MM.1S (cell line): Measurements from ENCODE around the gene APAF1.
A peak's percentile ranks its signal among the peaks of the same experiment; 100 is the strongest.

Source experiments
- DNase-seq: peaks from one replicate; pipeline ENCODE4 v3.0.0-alpha.2; 2015
- H2AFZ ChIP-seq: fragments of 300-600 bp; sonication (generic); 2 replicates; pipeline ENCODE4 v1.6.0; 2016; ENCODE audit warnings: antibody characterized with exemption, low read length
- H3F3A ChIP-seq: fragments of 300-600 bp; sonication (generic); 2 replicates; pipeline ENCODE4 v1.6.1; 2016; ENCODE audit warnings: mild to moderate bottlenecking, antibody characterized with exemption, low read length, moderate library complexity, mixed read lengths; ENCODE audit not compliant: insufficient read depth
- H3K27ac ChIP-seq: fragments of 300-600 bp; sonication (generic); 2 replicates; pipeline ENCODE4 v1.5.1; 2016; ENCODE audit warnings: mild to moderate bottlenecking, low read length
- H3K27me3 ChIP-seq: fragments of 300-600 bp; sonication (generic); replicated peaks from 2 replicates; pipeline ENCODE4 v1.6.0; 2016; ENCODE audit warnings: low read length; ENCODE audit not compliant: insufficient read depth
- H3K36me3 ChIP-seq: fragments of 300-600 bp; sonication (generic); replicated peaks from 2 replicates; pipeline ENCODE4 v1.6.1; 2016; ENCODE audit warnings: mild to moderate bottlenecking, low read length, mixed read lengths; ENCODE audit not compliant: insufficient read depth
- H3K4me1 ChIP-seq: fragments of 300-600 bp; sonication (generic); 2 replicates; pipeline ENCODE4 v1.6.1; 2016; ENCODE audit warnings: low read length, mixed read lengths
- H3K4me2 ChIP-seq: fragments of 300-600 bp; sonication (generic); 2 replicates; pipeline ENCODE4 v1.6.0; 2016; ENCODE audit warnings: low read depth, low read length
- H3K4me3 ChIP-seq: fragments of 300-600 bp; sonication (generic); 2 replicates; pipeline ENCODE4 v1.5.1; 2016; ENCODE audit warnings: low read length, mixed read lengths
- H3K79me2 ChIP-seq: fragments of 300-600 bp; sonication (generic); 2 replicates; pipeline ENCODE4 v1.6.1; 2016; ENCODE audit warnings: mixed run types, low read length, mixed read lengths
- H3K9ac ChIP-seq: fragments of 300-600 bp; sonication (generic); 2 replicates; pipeline ENCODE4 v1.6.1; 2016; ENCODE audit warnings: low read length, mixed read lengths
- H3K9me2 ChIP-seq: fragments of 300-600 bp; sonication (generic); replicated peaks from 2 replicates; pipeline ENCODE4 v1.6.1; 2016; ENCODE audit warnings: mild to moderate bottlenecking, low read length, mixed read lengths; ENCODE audit not compliant: insufficient read depth
- H3K9me3 ChIP-seq: fragments of 300-600 bp; sonication (generic); replicated peaks from 2 replicates; pipeline ENCODE4 v1.6.1; 2016; ENCODE audit warnings: mild to moderate bottlenecking, low read length, mixed read lengths; ENCODE audit not compliant: insufficient read depth
- H4K20me1 ChIP-seq: fragments of 300-600 bp; sonication (generic); 2 replicates; pipeline ENCODE4 v1.6.1; 2016; ENCODE audit warnings: mild to moderate bottlenecking, low read length, moderate library complexity, mixed read lengths; ENCODE audit not compliant: insufficient read depth
- EZH2 ChIP-seq: fragments of 300-600 bp; sonication (generic); optimal IDR thresholded peaks from 2 replicates; pipeline ENCODE3; 2017; ENCODE audit warnings: low read depth, mild to moderate bottlenecking, antibody characterized with exemption, low read length, mixed read lengths
- EZH2phosphoT487 ChIP-seq: fragments of 300-600 bp; sonication (generic); IDR thresholded peaks from 2 replicates; pipeline ENCODE4 v1.6.1; 2018; ENCODE audit warnings: antibody characterized with exemption, low read length
- TF ChIP-seq, protein P1 (sequence below): fragments of 300-600 bp; sonication (generic); IDR thresholded peaks from 2 replicates; pipeline ENCODE4 v1.5.1; 2016; ENCODE audit warnings: antibody characterized with exemption, low read length, mixed read lengths

APAF1 gene

DNA sequence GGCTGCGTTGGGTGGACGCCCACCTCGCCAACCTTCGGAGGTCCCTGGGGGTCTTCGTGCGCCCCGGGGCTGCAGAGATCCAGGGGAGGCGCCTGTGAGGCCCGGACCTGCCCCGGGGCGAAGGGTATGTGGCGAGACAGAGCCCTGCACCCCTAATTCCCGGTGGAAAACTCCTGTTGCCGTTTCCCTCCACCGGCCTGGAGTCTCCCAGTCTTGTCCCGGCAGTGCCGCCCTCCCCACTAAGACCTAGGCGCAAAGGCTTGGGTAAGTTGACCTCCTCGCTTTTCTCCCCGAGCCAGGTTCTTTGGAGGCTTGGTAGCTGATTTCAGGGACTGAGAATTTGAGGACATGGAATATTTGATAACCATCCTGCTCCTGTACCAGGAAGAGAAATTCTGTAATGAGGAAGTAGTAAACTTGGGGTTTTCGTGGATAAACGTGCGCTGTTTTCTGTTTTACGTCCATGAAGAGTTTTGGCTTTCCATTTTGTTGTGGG, 530 bp downstream of the APAF1 start:
- H2AFZ ChIP-seq: peak overlapping the region; percentile 90
- H3K9me2 ChIP-seq: no peaks in the 10 kb centered on the region
- no peaks in the 10 kb centered on the region for H3K79me2 ChIP-seq
- H3K4me3 ChIP-seq: peak overlapping the region; percentile 95
- peak overlapping the region; percentile 45; the same call in 1 of the 2 replicates for H3K9ac ChIP-seq
- peak overlapping the region; percentile 94 for H3K4me2 ChIP-seq
- no peaks in the 10 kb centered on the region for H4K20me1 ChIP-seq
- DNase-seq: no peak
- H3K36me3 ChIP-seq: no peaks in the 10 kb centered on the region
- no peak overlapping the region for H3K27ac ChIP-seq
- 0 out of 2 replicates have a peak, but pooled peaks cover 6% of the 10 kb centered on the region for H3K4me1 ChIP-seq
- no peaks in the 10 kb centered on the region for H3F3A ChIP-seq
- TF ChIP-seq, protein P1, sequence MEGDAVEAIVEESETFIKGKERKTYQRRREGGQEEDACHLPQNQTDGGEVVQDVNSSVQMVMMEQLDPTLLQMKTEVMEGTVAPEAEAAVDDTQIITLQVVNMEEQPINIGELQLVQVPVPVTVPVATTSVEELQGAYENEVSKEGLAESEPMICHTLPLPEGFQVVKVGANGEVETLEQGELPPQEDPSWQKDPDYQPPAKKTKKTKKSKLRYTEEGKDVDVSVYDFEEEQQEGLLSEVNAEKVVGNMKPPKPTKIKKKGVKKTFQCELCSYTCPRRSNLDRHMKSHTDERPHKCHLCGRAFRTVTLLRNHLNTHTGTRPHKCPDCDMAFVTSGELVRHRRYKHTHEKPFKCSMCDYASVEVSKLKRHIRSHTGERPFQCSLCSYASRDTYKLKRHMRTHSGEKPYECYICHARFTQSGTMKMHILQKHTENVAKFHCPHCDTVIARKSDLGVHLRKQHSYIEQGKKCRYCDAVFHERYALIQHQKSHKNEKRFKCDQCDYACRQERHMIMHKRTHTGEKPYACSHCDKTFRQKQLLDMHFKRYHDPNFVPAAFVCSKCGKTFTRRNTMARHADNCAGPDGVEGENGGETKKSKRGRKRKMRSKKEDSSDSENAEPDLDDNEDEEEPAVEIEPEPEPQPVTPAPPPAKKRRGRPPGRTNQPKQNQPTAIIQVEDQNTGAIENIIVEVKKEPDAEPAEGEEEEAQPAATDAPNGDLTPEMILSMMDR: no peak
- TF ChIP-seq EZH2: no peak
- no peak for TF ChIP-seq EZH2phosphoT487
- no peaks in the 10 kb centered on the region for H3K9me3 ChIP-seq
- H3K27me3 ChIP-seq: no peaks in the 10 kb centered on the region; the same call in 1 of the 2 replicates

DNA sequence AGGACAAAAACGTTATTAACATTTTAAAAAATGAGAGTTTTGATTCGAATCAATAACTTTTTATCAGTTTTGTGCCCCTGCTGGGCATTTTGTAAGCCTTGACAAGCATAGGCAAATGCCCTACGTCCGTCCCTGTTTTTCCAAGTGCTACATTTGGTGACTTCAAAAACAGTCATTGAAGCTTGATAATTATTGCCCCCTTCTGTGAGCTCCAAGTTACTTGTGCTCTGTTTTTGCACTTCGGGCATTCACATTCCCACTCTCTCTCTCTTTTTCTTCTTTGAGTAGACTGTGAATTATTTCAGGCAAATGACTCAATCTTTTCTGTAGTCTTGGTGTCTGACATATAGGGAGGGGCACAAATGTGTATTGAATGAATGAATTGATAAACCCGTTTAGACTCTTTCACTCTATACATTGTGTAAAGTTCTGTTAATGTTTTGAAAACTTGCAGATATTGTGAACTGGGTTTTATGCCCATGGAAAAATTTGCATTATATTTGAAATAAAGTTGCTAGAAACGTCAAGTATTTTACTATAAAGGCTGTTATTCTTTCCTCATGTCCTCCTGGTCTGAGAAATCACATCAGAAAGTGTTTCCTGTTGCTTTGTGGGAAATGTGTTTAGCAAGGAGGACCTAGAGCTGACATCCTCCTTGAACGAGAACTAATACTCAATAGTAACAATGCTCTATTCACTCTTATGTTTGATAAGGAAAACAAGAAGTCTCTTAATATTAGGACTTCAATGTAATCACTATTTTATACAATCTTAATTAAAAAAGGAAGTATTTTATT, 1.4 kb downstream of the APAF1 start:
- no peaks in the 10 kb centered on the region for H3K36me3 ChIP-seq
- no peaks in the 10 kb centered on the region for H4K20me1 ChIP-seq
- no peak for TF ChIP-seq EZH2
- TF ChIP-seq, protein P1: no peak
- TF ChIP-seq EZH2phosphoT487: no peak
- H3F3A ChIP-seq: no peaks in the 10 kb centered on the region
- H3K9me2 ChIP-seq: no peaks in the 10 kb centered on the region
- no peak for DNase-seq
- H3K27me3 ChIP-seq: no peaks in the 10 kb centered on the region; the same call in 1 of the 2 replicates
- H3K4me3 ChIP-seq: no peak overlapping the region
- no peaks in the 10 kb centered on the region for H3K79me2 ChIP-seq
- 0 out of 2 replicates have a peak, but pooled peaks cover 6% of the 10 kb centered on the region for H3K4me1 ChIP-seq
- no peak overlapping the region for H2AFZ ChIP-seq
- no peak overlapping the region for H3K27ac ChIP-seq
- H3K9me3 ChIP-seq: no peaks in the 10 kb centered on the region
- no peak overlapping the region for H3K9ac ChIP-seq
- H3K4me2 ChIP-seq: peak overlapping the region; percentile 94; the same call in 1 of the 2 replicates

DNA sequence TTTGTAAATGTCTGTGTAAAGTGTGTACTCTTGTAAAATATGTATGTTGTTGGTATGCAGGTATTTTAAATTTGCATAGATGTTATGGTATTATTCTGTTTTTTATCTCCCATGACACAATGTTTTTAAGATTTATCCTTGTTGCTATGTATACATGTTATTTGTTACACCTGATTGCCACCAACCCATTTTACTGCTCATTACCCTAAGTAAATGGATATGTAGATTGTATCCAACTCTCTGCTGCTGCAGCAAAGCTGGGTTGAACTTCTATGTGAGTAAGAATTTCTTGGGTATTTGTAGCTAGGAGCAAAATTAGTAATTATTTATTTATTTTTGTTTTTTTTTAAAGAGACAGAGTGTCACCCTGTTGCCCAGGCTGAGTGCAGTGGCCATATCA, 6.2 kb downstream of the APAF1 start:
- TF ChIP-seq EZH2 (no peak), EZH2phosphoT487 (no peak)
- TF ChIP-seq, protein P1: no peak
- H3K36me3 ChIP-seq: no peaks in the 10 kb centered on the region

More for the DNA sequence above, 6.2 kb downstream of the APAF1 start:
- Histone ChIP-seq H3K9me3 (no peaks in the 10 kb centered on the region), H2AFZ (no peak overlapping the region), H3K4me3 (no peak overlapping the region), H3F3A (no peaks in the 10 kb centered on the region), H4K20me1 (no peaks in the 10 kb centered on the region), H3K4me2 (no peak overlapping the region), H3K9ac (no peak overlapping the region), H3K4me1 (no peaks in the 10 kb centered on the region), H3K9me2 (no peaks in the 10 kb centered on the region), H3K27me3 (no peaks in the 10 kb centered on the region), H3K27ac (no peak overlapping the region), H3K79me2 (no peaks in the 10 kb centered on the region)
- DNase-seq: no peak
